Activated CD4-positive, alpha-beta T cell treated with anti-CD3 and anti-CD28 coated beads for 48 hours (primary cell): ENCODE data around the gene NXPH4.

Experiments
- DNase-seq: peaks from one replicate; pipeline ENCODE4 v3.0.0-alpha.2; 2020

Gene NXPH4

GRCh38 chr12:57244312-57244696 lies 27.7 kb downstream of the NXPH4 start:
- no peak for DNase-seq

- DNase-seq, result no peak
Observed at GRCh38 chr12:57247041-57247440, 30.4 kb downstream of the NXPH4 start.

GRCh38 chr12:57248934-57249742 lies 32.5 kb downstream of the NXPH4 start:
- DNase-seq, result no peak

- DNase-seq, result no peak
Observed at GRCh38 chr12:57250541-57250940, 33.9 kb downstream of the NXPH4 start.

- DNase-seq, result no peak
Observed at GRCh38 chr12:57250956-57251355, 34.4 kb downstream of the NXPH4 start, which contains the start of gene STAC3. Gene STAC3, minus strand, starts transcription at chr12:57251187. Its CDS starts 1,551 bp downstream, at chr12:57249636.

- no peak for DNase-seq
Observed at GRCh38 chr12:57254506-57255280, 38.1 kb downstream of the NXPH4 start.

- DNase-seq, result no peak
Observed at GRCh38 chr12:57255916-57256315, 39.3 kb downstream of the NXPH4 start.

GRCh38 chr12:57258977-57259970 lies 42.7 kb downstream of the NXPH4 start:
- no peak for DNase-seq

- DNase-seq, result no peak
Observed at GRCh38 chr12:57260366-57260765, 43.8 kb downstream of the NXPH4 start.

GRCh38 chr12:57261428-57261865 lies 44.9 kb downstream of the NXPH4 start:
- DNase-seq, result no peak

GRCh38 chr12:57262126-57262822 lies 45.7 kb downstream of the NXPH4 start:
- DNase-seq, result no peak

- no peak for DNase-seq
Observed at GRCh38 chr12:57263096-57263495, 46.5 kb downstream of the NXPH4 start.

GRCh38 chr12:57266681-57267080 lies 50.1 kb downstream of the NXPH4 start:
- DNase-seq, result no peak

- DNase-seq, result peak; percentile 69
Observed at GRCh38 chr12:57268264-57268663, 51.7 kb downstream of the NXPH4 start.

GRCh38 chr12:57270966-57271470 lies 54.4 kb downstream of the NXPH4 start:
- DNase-seq, result no peak

- no peak for DNase-seq
Observed at GRCh38 chr12:57272337-57273151, 56.0 kb downstream of the NXPH4 start.

GRCh38 chr12:57273516-57273915 lies 56.9 kb downstream of the NXPH4 start:
- no peak for DNase-seq
